CD4-positive, alpha-beta T cell (primary cell): Measurements from ENCODE around the gene NEURL4. TPM values are rescaled to one million over a fixed set of nuclear protein-coding genes. Genes with fewer than 3 reads are reported as not detected.
A peak's percentile ranks its signal among the peaks of the same experiment; 100 is the strongest.

ENCODE experiments used
- ATAC-seq: fragments of 200-7000 bp; cut with Tn5 transposase; one replicate; pipeline ENCODE4 v1.10.0; 2022; ENCODE audit warnings: mild to moderate bottlenecking; ENCODE audit not compliant: poor library complexity
- CTCF ChIA-PET: fragments of 350-600 bp; sonication (Branson Sonifier 250); formaldehyde crosslinking; loops from one replicate; lab custom pipeline; 2021; ENCODE audit warnings: antibody characterized with exemption, inconsistent platforms; lab: Charles Lee
- POLR2A ChIA-PET: fragments of 350-600 bp; sonication (Branson Sonifier 250); formaldehyde crosslinking; loops from one replicate; lab custom pipeline; 2021; ENCODE audit warnings: antibody characterized with exemption, inconsistent platforms; lab: Charles Lee
- DNase-seq, 14 experiments: peaks; one replicate each; pipeline ENCODE4 v3.0.0-alpha.2; 2013 to 2020; ENCODE audit warnings: mixed read lengths in 2 of 14
- H3K27ac ChIP-seq, 2 donors: one replicate each; pipeline versions ENCODE4 v1.5.1 to v1.7.0; 2013; ENCODE audit warnings: low read length in 2 of 2, low read depth in 1 of 2, mild to moderate bottlenecking in 1 of 2
- H3K27me3 ChIP-seq, 2 experiments: 1 replicate in 1 of 2; 2 replicates in 1 of 2; pipeline versions ENCODE4 v1.6.1 to v1.7.0; 2013; ENCODE audit warnings: low read length in 2 of 2, control low read depth in 1 of 2, mild to moderate bottlenecking in 1 of 2, moderate library complexity in 1 of 2; ENCODE audit not compliant: insufficient read depth in 2 of 2, control insufficient read depth in 1 of 2
- H3K36me3 ChIP-seq: one replicate; pipeline ENCODE4 v1.6.1; 2013; ENCODE audit warnings: low read length, control low read depth; ENCODE audit not compliant: insufficient read depth
- H3K4me1 ChIP-seq: one replicate; pipeline ENCODE4 v1.6.1; 2013; ENCODE audit warnings: low read length, control low read depth; ENCODE audit not compliant: insufficient read depth
- H3K4me3 ChIP-seq: one replicate; pipeline ENCODE4 v1.5.1; 2013; ENCODE audit warnings: mild to moderate bottlenecking, low read length, moderate library complexity
- H3K9me3 ChIP-seq, 2 experiments: 1 replicate in 1 of 2; 2 replicates in 1 of 2; pipeline versions ENCODE4 v1.6.1 to v1.7.0; 2013; ENCODE audit warnings: low read length in 2 of 2, mild to moderate bottlenecking in 2 of 2, control low read depth in 1 of 2, moderate library complexity in 1 of 2; ENCODE audit not compliant: control insufficient read depth in 1 of 2, insufficient read depth in 1 of 2
- H3K27ac Mint-ChIP-seq: one replicate; pipeline ENCODE4 v1.8.0; 2020; ENCODE audit warnings: mixed read lengths
- H3K27me3 Mint-ChIP-seq: one replicate; pipeline ENCODE4 v1.8.0; 2021; ENCODE audit warnings: mixed read lengths
- H3K36me3 Mint-ChIP-seq: one replicate; pipeline ENCODE4 v1.8.0; 2021; ENCODE audit warnings: low read depth, mixed read lengths
- H3K4me1 Mint-ChIP-seq: one replicate; pipeline ENCODE4 v1.8.0; 2021; ENCODE audit warnings: low read depth, mixed read lengths
- H3K4me3 Mint-ChIP-seq: one replicate; pipeline ENCODE4 v1.8.0; 2020; ENCODE audit warnings: mild to moderate bottlenecking, mixed read lengths
- H3K9me3 Mint-ChIP-seq: one replicate; pipeline ENCODE4 v1.8.0; 2020; ENCODE audit warnings: mixed read lengths
- CTCF ChIP-seq: fragments of 200-600 bp; IDR thresholded peaks from one replicate; pipeline ENCODE4 v1.8.0; 2022; ENCODE audit warnings: antibody characterized with exemption, mild to moderate bottlenecking
- intact Hi-C, 2 experiments: fragments of 100-400 bp; cut with DNase I in 1 of 2; cut with micrococcal nuclease in 1 of 2; formaldehyde crosslinking; loops; one replicate each; pipeline versions ENCODE4 v1.15.1 to v1.9.0; 2023 to 2025; cut with DNase I, micrococcal nuclease
- total RNA-seq, 174 experiments: library from RNA in 2 of 174; stranded (reverse) in 2 of 174; gene quantifications; one replicate each; pipeline ENCODE4 v1.2.3 and lab custom pipeline; 2021 to 2026

NEURL4 gene
- total RNA-seq, 2 experiments from 2014 or later, result 29.0 to 30.8 TPM

- Mint-ChIP-seq H3K27ac (peak overlapping the region; percentile 95), H3K4me1 (peaks cover 74% of the 10 kb centered on the region), H3K9me3 (no peaks in the 10 kb centered on the region), H3K36me3 (peaks cover 83% of the 10 kb centered on the region), H3K27me3 (no peaks in the 10 kb centered on the region), H3K4me3 (peak overlapping the region; percentile 85)
- TF ChIP-seq CTCF, result no peak
- Histone ChIP-seq H3K4me1 (peaks cover 69% of the 10 kb centered on the region), H3K9me3 (no peaks in the 10 kb centered on the region), H3K27ac (peak overlapping the region in 1 of 2 donors; percentile 23), H3K27me3 (no peaks in the 10 kb centered on the region), H3K36me3 (peaks cover 63% of the 10 kb centered on the region), H3K4me3 (no peak overlapping the region)
- CTCF ChIA-PET, result interaction anchor here (0.5 to 1.6 kb wide), 4 partner anchors 8 to 47 kb away, joined by 3 to 4 read pairs (median 4); no protein-coding TSS in a partner anchor
- intact Hi-C loops, result no loop called here
- POLR2A ChIA-PET, result interaction anchor here (1.2 to 5.4 kb wide), 4 partner anchors 17 to 36 kb away, joined by 3 to 46 read pairs (median 24); partner anchors contain the start of genes ACAP1 and NEURL4
- ATAC-seq (no peak), DNase-seq (no peak)
Measured at GRCh38 chr17:7312432-7313087, 16.6 kb downstream of the NEURL4 start.

- Histone ChIP-seq H3K4me1 (peaks cover 73% of the 10 kb centered on the region), H3K27ac (peak overlapping the region in 1 of 2 donors; percentile 97), H3K4me3 (no peak overlapping the region), H3K9me3 (no peaks in the 10 kb centered on the region), H3K36me3 (peaks cover 55% of the 10 kb centered on the region), H3K27me3 (no peaks in the 10 kb centered on the region)
- Mint-ChIP-seq H3K4me1 (peaks cover 78% of the 10 kb centered on the region), H3K27ac (peak overlapping the region; percentile 98), H3K27me3 (no peaks in the 10 kb centered on the region), H3K4me3 (peak overlapping the region; percentile 92), H3K36me3 (peaks cover 85% of the 10 kb centered on the region), H3K9me3 (no peaks in the 10 kb centered on the region)
- CTCF ChIA-PET, result no interaction called here
- ATAC-seq (no peak), DNase-seq (no peak)
- intact Hi-C loops, result no loop called here
- POLR2A ChIA-PET, result interaction anchor here (1.2 to 5.4 kb wide), 3 partner anchors 15 to 25 kb away, joined by 3 to 52 read pairs (median 46); partner anchors contain the start of genes ACAP1 and NEURL4
- no peak for TF ChIP-seq CTCF
Measured at GRCh38 chr17:7311110-7311705, 17.9 kb downstream of the NEURL4 start.

GRCh38 chr17:7309628-7310027, 19.5 kb downstream of the NEURL4 start:
- TF ChIP-seq CTCF, result no peak
- Mint-ChIP-seq H3K27ac (peak overlapping the region; percentile 98), H3K4me3 (peak overlapping the region; percentile 92), H3K9me3 (no peaks in the 10 kb centered on the region), H3K27me3 (no peaks in the 10 kb centered on the region), H3K4me1 (peaks cover 68% of the 10 kb centered on the region), H3K36me3 (peaks cover 73% of the 10 kb centered on the region)
- POLR2A ChIA-PET, result interaction anchor here (0.6 to 4.1 kb wide), 13 partner anchors 21 to 913 kb away, joined by 3 to 52 read pairs (median 4); partner anchors contain the start of genes ACAP1, CTDNEP1, GABARAP and MPDU1
- Histone ChIP-seq H3K4me3 (peak overlapping the region; percentile 76), H3K27ac (peak overlapping the region; percentile 97 to 99), H3K36me3 (peaks cover 55% of the 10 kb centered on the region), H3K27me3 (no peaks in the 10 kb centered on the region), H3K9me3 (no peaks in the 10 kb centered on the region), H3K4me1 (peaks cover 64% of the 10 kb centered on the region)
- ATAC-seq, result no peak
- no peak for DNase-seq
- intact Hi-C loops, result loop anchor here (5.0 kb wide), 4 partner anchors 57 to 173 kb away; partner anchors contain the start of genes CTDNEP1 (in 1 of the 2), ELP5 (in 1 of the 2), FGF11 (in 1 of the 2) and POLR2A (in 1 of the 2)
- CTCF ChIA-PET, result interaction anchor here (1.2 to 1.5 kb wide), 3 partner anchors 15 to 27 kb away, joined by 3 to 4 read pairs (median 3); partner anchors contain the start of genes ACAP1 and NEURL4
